ENCODE data around the gene IDI1. TPM values are rescaled to one million over a fixed set of nuclear protein-coding genes. Genes with fewer than 3 reads are reported as not detected.
"Not testable (repeated sequence)": the region's sequence is repeated elsewhere in the genome, so short reads cannot be mapped to it uniquely, and the experiment has no call there.

The IDI1 gene
- polyA plus RNA-seq, 1 of the 3 experiments (the other 2 are of a cell fraction): 15.9 TPM

GRCh38 chr10:1041514-1041913 lies 7.4 kb downstream of the IDI1 start:
- peaks cover 16% of the 10 kb centered on the region for H4K20me1 ChIP-seq (ENCODE audit: insufficient read depth)
- 99% methylated on average over 9 of the region's 9 CpGs for WGBS (ENCODE audit: low lambda C conversion rate)
- CTCF ChIA-PET: no interaction called here

GRCh38 chr10:1040133-1040532 lies 8.8 kb downstream of the IDI1 start:
- H4K20me1 ChIP-seq (ENCODE audit: insufficient read depth): peaks cover 6% of the 10 kb centered on the region; the same call in 1 of the 2 replicates
- H3K9ac ChIP-seq: no peak overlapping the region
- no peak for DNase-seq
- H3K4me3 ChIP-seq (ENCODE audit: low read depth in 2 of 2, low read length in 1 of 2): no peak overlapping the region
- H3K27me3 ChIP-seq (ENCODE audit: insufficient read depth): no peaks in the 10 kb centered on the region
- H3K4me2 ChIP-seq: no peak overlapping the region
- H3F3A ChIP-seq (replicated peaks; ENCODE audit: insufficient read depth): peaks cover 11% of the 10 kb centered on the region
- H3K79me2 ChIP-seq (ENCODE audit: insufficient read depth): peaks cover 21% of the 10 kb centered on the region
- H3K9me2 ChIP-seq: no peaks in the 10 kb centered on the region
- H3K9me3 ChIP-seq: no peaks in the 10 kb centered on the region
- H2AFZ ChIP-seq (ENCODE audit: low read depth): no peak overlapping the region
- POLR2A ChIA-PET: no interaction called here
- WGBS (ENCODE audit: low lambda C conversion rate): 88% methylated on average over 3 of the region's 3 CpGs
- CTCF ChIA-PET: no interaction called here
- H3K4me1 ChIP-seq (ENCODE audit: control insufficient read depth in 1 of 2, insufficient read depth in 2 of 2, low read depth in 1 of 2, low read length in 1 of 2): peaks cover 0 to 4% of the 10 kb centered on the region in 2 experiments; a peak in 2 of 4 replicates
- H3K36me3 ChIP-seq (replicated peaks in 1 of 2; ENCODE audit: control insufficient read depth in 1 of 2, insufficient read depth in 2 of 2, low read length in 1 of 2): peaks cover 33 to 56% of the 10 kb centered on the region in 2 experiments
- TF ChIP-seq RCOR1 (IDR thresholded peaks at IDR 0.05; ENCODE audit: low read length) (no peak), NRF1 (IDR thresholded peaks at IDR 0.05; ENCODE audit: low read depth, low read length) (no peak), GABPA (IDR thresholded peaks at IDR 0.05; ENCODE audit: low read depth) (no peak), YY1 (IDR thresholded peaks at IDR 0.05; ENCODE audit: low read depth) (no peak), PBX3 (IDR thresholded peaks at IDR 0.05) (no peak)
- H3K27ac ChIP-seq (ENCODE audit: low read depth in 2 of 2, low read length in 1 of 2): no peak overlapping the region

More at GRCh38 chr10:1041514-1041913, 7.4 kb downstream of the IDI1 start:
- H3F3A ChIP-seq (replicated peaks; ENCODE audit: insufficient read depth): peaks cover 11% of the 10 kb centered on the region
- H3K9me2 ChIP-seq: no peaks in the 10 kb centered on the region
- H3K27me3 ChIP-seq (ENCODE audit: insufficient read depth): no peaks in the 10 kb centered on the region
- TF ChIP-seq PBX3 (IDR thresholded peaks at IDR 0.05) (no peak), TAF1 (IDR thresholded peaks at IDR 0.05; ENCODE audit: borderline replicate concordance, low read depth, low read length) (no peak), EZH2phosphoT487 (IDR thresholded peaks at IDR 0.05; ENCODE audit: borderline replicate concordance, low read depth) (no peak), RAD21 (IDR thresholded peaks at IDR 0.05; ENCODE audit: low read length) (no peak), TEAD4 (IDR thresholded peaks at IDR 0.05; ENCODE audit: borderline replicate concordance, insufficient read depth) (no peak), NFIC (IDR thresholded peaks at IDR 0.05; ENCODE audit: borderline replicate concordance) (no peak), MXI1 (IDR thresholded peaks at IDR 0.05; ENCODE audit: low read depth, low read length) (no peak), MEF2A (IDR thresholded peaks at IDR 0.05; ENCODE audit: borderline replicate concordance, low read depth) (no peak), SIN3A (IDR thresholded peaks at IDR 0.05; ENCODE audit: borderline replicate concordance, low read depth, low read length) (no peak), TCF12 (IDR thresholded peaks at IDR 0.05) (no peak), GABPA (IDR thresholded peaks at IDR 0.05; ENCODE audit: low read depth) (no peak), YY1 (IDR thresholded peaks at IDR 0.05; ENCODE audit: low read depth) (no peak), JUND (IDR thresholded peaks at IDR 0.05) (no peak), ELF1 (IDR thresholded peaks at IDR 0.05) (no peak), SMC3 (IDR thresholded peaks at IDR 0.05; ENCODE audit: low read depth, low read length) (no peak), GATA2 (CRISPR knock-in tag; IDR thresholded peaks at IDR 0.05) (no peak), USF2 (IDR thresholded peaks at IDR 0.05; ENCODE audit: borderline replicate concordance, low read depth, low read length) (no peak)
- H3K4me1 ChIP-seq (ENCODE audit: control insufficient read depth in 1 of 2, insufficient read depth in 2 of 2, low read depth in 1 of 2, low read length in 1 of 2): peaks cover 0 to 6% of the 10 kb centered on the region in 2 experiments; a peak in 2 of 4 replicates
- no peak overlapping the region for H3K4me3 ChIP-seq (ENCODE audit: low read depth in 2 of 2, low read length in 1 of 2)
- no peak overlapping the region for H3K27ac ChIP-seq (ENCODE audit: low read depth in 2 of 2, low read length in 1 of 2)
- no peak overlapping the region for H3K9ac ChIP-seq
- H3K4me2 ChIP-seq: no peak overlapping the region
- peaks cover 33 to 56% of the 10 kb centered on the region in 2 experiments for H3K36me3 ChIP-seq (replicated peaks in 1 of 2; ENCODE audit: control insufficient read depth in 1 of 2, insufficient read depth in 2 of 2, low read length in 1 of 2)
- POLR2A ChIA-PET: no interaction called here
- H3K79me2 ChIP-seq (ENCODE audit: insufficient read depth): peaks cover 32% of the 10 kb centered on the region
- no peaks in the 10 kb centered on the region for H3K9me3 ChIP-seq
- H2AFZ ChIP-seq (ENCODE audit: low read depth): no peak overlapping the region
- no peak for DNase-seq

- CTCF ChIA-PET; H3K27me3 ChIP-seq (ENCODE audit: insufficient read depth); H3K9me3 ChIP-seq; H2AFZ ChIP-seq (ENCODE audit: low read depth); H3K4me3 ChIP-seq (ENCODE audit: low read depth in 2 of 2, low read length in 1 of 2); H3K9ac ChIP-seq; DNase-seq; POLR2A ChIA-PET; H3K9me2 ChIP-seq; H3K79me2 ChIP-seq (ENCODE audit: insufficient read depth); H3K4me2 ChIP-seq; H3K4me1 ChIP-seq (ENCODE audit: control insufficient read depth in 1 of 2, insufficient read depth in 2 of 2, low read depth in 1 of 2, low read length in 1 of 2); H4K20me1 ChIP-seq (ENCODE audit: insufficient read depth); H3K27ac ChIP-seq (ENCODE audit: low read depth in 2 of 2, low read length in 1 of 2): not testable (repeated sequence)
- Histone ChIP-seq H3K36me3 (replicated peaks in 1 of 2; ENCODE audit: control insufficient read depth in 1 of 2, insufficient read depth in 2 of 2, low read length in 1 of 2) (peaks cover 33 to 53% of the 10 kb centered on the region in 2 experiments), H3F3A (replicated peaks; ENCODE audit: insufficient read depth) (peaks cover 11% of the 10 kb centered on the region)
- WGBS (ENCODE audit: low lambda C conversion rate): 100% methylated on average over 9 of the region's 20 CpGs
These were observed 10.2 kb downstream of the IDI1 start for GRCh38 chr10:1038769-1039168.
